GM18909 (cell line): ENCODE data around the gene PPT1.
"Not testable (repeated sequence)": the region's sequence is repeated elsewhere in the genome, so short reads cannot be mapped to it uniquely, and the experiment has no call there.

ENCODE experiments used
- ATAC-seq: cut with Tn5 transposase; IDR thresholded peaks from one replicate; pipeline ENCODE4 v1.9.1; 2021; ENCODE audit warnings: mild to moderate bottlenecking; ENCODE audit not compliant: unreplicated experiment, poor library complexity

Gene PPT1

GRCh38 chr1:40057310-40058030 is 39.6 kb downstream of the PPT1 start:
- ATAC-seq = no peak

DNA sequence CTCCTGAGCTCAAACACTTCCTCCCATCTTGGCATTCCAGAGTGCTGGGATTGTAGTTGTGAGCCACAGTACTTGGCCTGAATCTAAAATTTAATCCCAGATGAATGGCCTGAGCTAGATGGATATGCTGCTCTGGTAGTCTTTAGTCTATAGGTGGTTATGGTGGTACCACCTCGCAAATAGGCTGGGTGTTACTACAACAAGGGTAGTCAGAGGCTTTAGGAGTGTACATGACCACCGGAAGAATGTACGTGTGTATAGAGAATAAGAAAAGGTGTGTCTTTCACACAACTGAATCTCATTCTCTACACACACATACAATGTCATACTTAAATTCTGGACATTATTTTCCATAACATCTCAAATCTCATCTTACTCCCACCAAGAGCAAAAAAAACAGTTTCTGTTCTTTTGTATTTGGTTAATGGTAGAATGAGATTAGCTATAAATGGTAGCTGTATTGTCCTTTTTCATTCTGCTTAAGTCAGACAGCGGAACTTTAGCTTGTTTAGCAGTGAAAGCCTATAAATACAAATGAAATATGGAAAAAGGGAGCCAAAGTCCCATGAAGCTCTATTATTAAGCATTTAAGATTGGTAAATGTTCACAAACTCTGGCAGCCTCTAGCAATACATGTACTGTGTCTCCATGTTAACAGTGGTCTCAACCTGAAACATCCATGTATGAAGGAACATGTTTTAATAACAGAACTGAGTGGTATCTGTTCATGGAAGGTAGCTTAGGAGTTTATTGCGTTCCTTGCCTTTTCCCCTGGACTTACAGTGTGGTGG is 40.3 kb downstream of the PPT1 start:
- ATAC-seq = no peak

- ATAC-seq = no peak
Observed at GRCh38 chr1:40053138-40053887, 43.7 kb downstream of the PPT1 start.

DNA sequence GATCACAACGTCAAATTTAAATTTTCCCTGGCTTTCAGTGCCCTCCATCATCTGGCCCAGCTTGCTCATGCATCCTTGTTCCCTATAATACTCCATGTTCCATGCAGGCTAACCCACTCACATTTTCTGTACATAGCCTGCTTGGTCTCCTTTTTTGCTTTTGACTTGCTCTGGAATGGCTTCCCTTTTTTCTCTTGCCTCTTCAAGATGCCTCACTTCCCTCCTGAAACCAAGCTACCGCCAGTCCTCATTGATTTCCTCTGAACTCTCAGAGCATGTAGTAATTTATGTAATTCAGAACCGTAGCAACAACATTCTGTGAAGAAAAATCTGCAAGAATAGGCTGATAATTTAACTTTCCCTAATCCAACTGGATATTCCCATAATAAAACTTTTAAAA is 46.2 kb downstream of the PPT1 start:
- no peak for ATAC-seq

GRCh38 chr1:40049725-40050124 is 47.3 kb downstream of the PPT1 start:
- no peak for ATAC-seq

DNA sequence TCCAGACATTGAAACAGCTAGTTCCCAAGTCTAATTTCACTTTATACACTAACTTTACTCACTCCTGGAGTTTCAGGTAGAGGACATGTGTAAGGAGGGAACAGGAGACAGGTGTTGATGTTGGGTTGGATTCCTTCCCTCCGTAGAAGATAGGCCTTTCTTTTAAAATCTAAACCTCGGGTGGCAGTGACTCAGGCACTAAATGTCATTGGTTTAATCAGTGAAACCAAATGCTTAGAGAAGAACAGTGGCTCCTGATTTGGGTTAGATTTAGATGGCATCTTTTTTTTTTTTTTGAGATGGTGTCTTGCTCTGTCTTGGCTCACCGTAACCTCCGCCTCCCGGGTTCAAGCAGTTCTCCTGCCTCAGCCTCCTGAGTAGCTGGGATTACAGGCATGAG is 49.3 kb downstream of the PPT1 start:
- no peak for ATAC-seq

DNA sequence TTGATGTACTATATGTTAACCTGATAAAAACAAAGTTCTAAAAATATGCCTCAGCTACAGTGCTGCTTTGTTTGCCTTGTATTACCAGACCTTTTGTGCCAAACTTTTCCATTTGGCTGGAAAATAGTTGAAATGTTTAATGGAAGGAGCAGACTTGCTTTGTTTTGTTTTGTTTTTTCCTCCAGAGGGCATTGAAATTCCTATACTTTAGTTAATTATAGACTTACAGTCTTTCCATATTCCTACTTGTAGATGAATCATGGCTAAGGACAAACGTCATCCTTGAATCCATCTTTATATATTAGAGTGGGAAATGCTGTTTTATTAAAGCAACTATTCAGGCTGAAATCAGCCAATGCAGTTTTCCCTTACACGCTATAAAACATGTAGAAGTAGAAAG is 49.8 kb downstream of the PPT1 start:
- no peak for ATAC-seq

DNA sequence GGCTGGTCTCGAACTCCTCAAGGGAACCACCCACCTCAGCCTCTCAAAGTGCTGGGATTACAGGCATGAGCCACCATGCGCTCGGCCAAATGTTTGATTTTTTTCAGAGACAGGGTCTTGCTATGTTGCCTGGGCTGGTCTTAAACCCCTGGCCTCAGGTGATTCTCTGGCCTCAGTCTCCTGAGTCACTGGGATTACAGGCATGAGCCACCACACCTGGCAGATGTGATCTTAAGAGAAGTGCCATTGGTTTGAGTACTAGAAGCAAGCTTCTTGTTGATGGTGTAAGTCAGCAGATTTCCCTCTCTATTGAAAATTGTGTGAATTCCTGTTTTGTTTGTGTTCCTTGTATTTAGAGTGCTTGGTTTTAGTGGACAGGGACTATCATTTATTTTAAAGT is 51.3 kb downstream of the PPT1 start:
- ATAC-seq = no peak

DNA sequence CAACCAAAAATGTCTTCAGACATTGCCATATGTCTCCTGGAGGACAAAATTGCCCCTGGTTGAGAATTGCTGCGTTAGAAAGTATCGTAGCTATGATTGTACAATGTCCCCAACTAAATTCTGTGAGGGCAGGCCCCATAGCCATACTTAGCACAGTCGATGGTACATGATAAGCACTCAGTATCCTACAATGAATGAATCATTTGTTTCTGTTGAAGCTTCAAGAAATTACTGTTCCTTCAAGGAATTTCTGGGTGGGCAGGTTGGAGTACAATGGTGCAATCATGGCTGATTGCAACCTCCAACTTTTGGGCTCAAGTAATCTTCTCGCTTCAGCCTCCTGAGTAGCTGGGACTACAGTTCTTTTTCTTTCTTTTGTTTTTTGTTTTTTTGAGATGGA is 51.9 kb downstream of the PPT1 start:
- no peak for ATAC-seq

DNA sequence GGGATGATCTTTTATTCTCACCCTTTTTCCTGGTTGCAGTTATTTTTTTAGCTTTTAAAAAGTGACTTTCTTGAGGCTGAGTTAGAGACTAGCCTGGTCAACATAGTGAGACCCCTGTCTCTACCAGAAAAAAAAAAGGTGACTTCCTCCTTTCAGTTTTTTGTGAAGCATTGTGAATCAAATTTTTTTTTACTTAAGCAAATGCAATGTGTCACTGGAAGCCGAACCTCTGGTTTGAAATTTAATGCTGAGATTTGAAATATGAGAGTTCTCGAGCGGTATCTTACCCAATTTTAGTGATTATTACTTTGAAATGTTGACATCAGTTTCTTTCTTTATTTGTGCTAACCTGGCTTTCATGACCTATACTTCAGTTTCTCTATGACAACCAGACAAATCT is 52.9 kb downstream of the PPT1 start:
- ATAC-seq = no peak

DNA sequence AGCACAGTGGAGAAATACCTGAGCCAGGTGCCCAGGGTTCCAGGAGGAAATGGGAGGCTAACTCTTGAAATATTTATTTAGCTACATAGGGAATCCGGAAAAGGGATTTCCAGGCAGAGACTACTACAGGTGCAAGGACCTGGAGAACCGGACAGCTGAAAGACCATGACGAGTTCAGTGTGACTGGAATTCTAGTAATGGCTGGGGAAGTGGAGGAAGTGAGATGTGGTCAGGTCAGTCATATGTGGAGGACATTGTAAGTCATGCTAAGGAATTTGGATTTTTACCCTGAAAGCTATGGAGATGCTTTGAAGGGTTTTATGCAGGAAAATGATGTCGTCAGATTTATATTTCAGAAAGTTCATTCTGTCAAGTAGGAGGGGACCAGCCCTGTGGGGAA is 54.7 kb downstream of the PPT1 start:
- ATAC-seq = no peak

DNA sequence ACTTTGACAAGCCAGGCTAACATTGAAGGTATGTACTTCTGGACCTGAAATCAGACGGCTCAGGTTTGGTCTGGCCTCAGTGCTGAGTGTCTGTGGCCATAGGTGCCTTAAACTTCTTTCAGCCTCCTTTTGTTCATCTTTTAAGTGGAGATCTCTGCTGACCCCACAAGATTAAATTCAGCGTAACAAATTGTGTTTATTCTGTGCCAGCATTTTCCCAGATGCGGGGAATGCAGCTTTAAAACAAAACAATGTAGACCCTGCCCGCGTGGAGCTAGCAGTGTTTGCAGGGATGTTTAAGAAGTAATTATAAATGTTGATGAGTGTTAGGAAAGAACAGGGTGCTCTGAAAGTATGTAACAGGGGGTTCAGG is 55.6 kb downstream of the PPT1 start:
- ATAC-seq = no peak

GRCh38 chr1:40040511-40041465 is 56.3 kb downstream of the PPT1 start, which contains the start of gene CAP1:
TSS of gene CAP1 (plus strand) at chr1:40040729. CDS start at chr1:40059347, 18,618 bp downstream.
- peak; percentile 81 for ATAC-seq

GRCh38 chr1:40039757-40040510 is 57.1 kb downstream of the PPT1 start:
- peak; percentile 68 for ATAC-seq

DNA sequence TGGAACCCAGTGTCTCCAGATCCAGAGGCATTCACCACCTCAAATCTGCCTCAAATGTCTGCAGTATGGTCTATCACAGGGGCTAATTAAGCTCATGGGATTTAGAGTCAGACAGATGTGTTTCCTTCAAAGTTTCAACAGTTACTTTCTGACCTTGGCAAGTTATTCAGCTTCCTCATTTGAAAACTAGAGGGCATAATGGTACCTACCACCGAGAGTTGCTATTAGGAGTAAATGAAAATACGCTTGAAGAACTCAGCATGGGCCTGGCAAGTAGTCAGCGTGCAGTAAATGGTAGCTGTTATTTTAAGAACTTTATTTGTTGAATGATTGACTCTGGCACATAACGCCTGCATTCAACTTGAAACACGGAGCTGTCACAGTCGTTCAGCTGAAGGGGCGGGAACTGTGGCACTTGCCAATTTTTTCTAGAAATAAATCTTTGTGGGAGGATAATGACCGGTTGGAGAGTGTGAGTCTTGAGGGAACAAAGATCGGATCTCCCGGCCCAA is 57.8 kb downstream of the PPT1 start:
- ATAC-seq = peak; percentile 10

GRCh38 chr1:40038697-40039096 is 58.4 kb downstream of the PPT1 start:
- ATAC-seq = no peak

- not testable (repeated sequence) for ATAC-seq
Observed at GRCh38 chr1:40037254-40037653, 59.8 kb downstream of the PPT1 start.

DNA sequence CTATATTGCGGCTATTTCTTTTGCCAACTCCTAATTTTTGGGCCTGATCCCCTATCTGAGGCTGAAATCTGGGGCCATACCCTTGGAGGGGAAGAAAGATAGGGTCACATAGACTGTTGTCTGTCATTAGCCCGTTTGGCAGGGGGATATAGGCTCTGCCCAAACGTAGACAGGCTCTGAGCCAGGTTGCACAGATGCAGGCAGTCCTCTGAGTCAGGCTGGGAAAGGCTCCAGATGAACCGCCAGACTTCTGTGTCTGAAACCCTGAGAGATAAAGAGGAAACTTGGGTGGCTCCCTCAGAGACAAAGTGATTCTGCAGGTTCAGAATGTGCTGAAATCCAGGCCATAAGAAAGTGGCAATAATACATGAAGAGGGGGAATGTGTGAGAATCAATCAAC is 60.5 kb downstream of the PPT1 start:
- no peak for ATAC-seq

- ATAC-seq = no peak
Observed at GRCh38 chr1:40034869-40035268, 62.2 kb downstream of the PPT1 start.
